HepG2 (cell line): ENCODE results near the gene DST. TPM values are rescaled to one million over a fixed set of nuclear protein-coding genes. Genes with fewer than 3 reads are reported as not detected.

Experiments used
- ATAC-seq: fragments of 200-7000 bp; cut with Tn5 transposase; 3 replicates; pipeline ENCODE4 v1.9.1; 2020; ENCODE audit warnings: mild to moderate bottlenecking, moderate library complexity
- BruUV-seq: library from RNA; stranded (reverse); fragments of 400-500 nt; replicated peaks from 2 replicates; lab custom pipeline; 2021; lab: Mats Ljungman, UMichigan
- CTCF ChIA-PET: fragments of 300-600 bp; formaldehyde crosslinking; extraction: SDS; loops from one replicate; lab custom pipeline; 2021; ENCODE audit warnings: low total read pairs, inconsistent platforms, low intra/inter-chr PET ratio; lab: Yijun Ruan, JAX
- POLR2A ChIA-PET: fragments of 350-600 bp; sonication (Branson Sonifier 250); formaldehyde crosslinking; loops from one replicate; lab custom pipeline; 2020; ENCODE audit warnings: antibody characterized with exemption, inconsistent platforms; lab: Yijun Ruan, JAX
- DNase-seq: peaks from one replicate; pipeline ENCODE4 v3.0.0-alpha.2; 2015; ENCODE audit warnings: low spot score
- FAIRE-seq: peaks from 3 replicates; lab custom pipeline; 2011; peaks lifted over from hg19 to GRCh38; lab: Jason Lieb, UNC
- H2AFZ ChIP-seq: one replicate; pipeline ENCODE4 v1.6.1; 2011; ENCODE audit warnings: low read length, inconsistent platforms
- H3K27ac ChIP-seq: fragments of 300-600 bp; 3 replicates; pipeline ENCODE4 v1.8.0; 2011; ENCODE audit warnings: mixed run types, mild to moderate bottlenecking, mixed read lengths, low read length, inconsistent platforms; ENCODE audit not compliant: insufficient read depth; ENCODE audit errors: extremely low read length
- H3K27me3 ChIP-seq, 2 experiments: fragments of 200-600 bp in 1 of 2; 2 replicates in 1 of 2; 3 replicates in 1 of 2; pipeline versions ENCODE4 v1.6.0 to v1.8.0; 2011; ENCODE audit warnings: low read length in 2 of 2, mild to moderate bottlenecking in 2 of 2, moderate library complexity in 2 of 2, inconsistent platforms in 1 of 2; ENCODE audit not compliant: insufficient read depth in 2 of 2, control insufficient read depth in 1 of 2
- H3K36me3 ChIP-seq, 2 experiments: fragments of 200-600 bp in 1 of 2; replicated peaks in 1 of 2; 2 replicates in 1 of 2; 3 replicates in 1 of 2; pipeline versions ENCODE4 v1.5.1 to v1.8.0; 2011; ENCODE audit warnings: low read length in 2 of 2, inconsistent platforms in 1 of 2; ENCODE audit not compliant: insufficient read depth in 2 of 2, control insufficient read depth in 1 of 2
- H3K4me1 ChIP-seq: 2 replicates; pipeline ENCODE4 v1.5.1; 2012; ENCODE audit warnings: low read length, inconsistent platforms; ENCODE audit not compliant: insufficient read depth
- H3K4me2 ChIP-seq: 2 replicates; pipeline ENCODE4 v1.6.0; 2011; ENCODE audit warnings: low read depth, low read length, inconsistent platforms
- H3K4me3 ChIP-seq, 3 experiments: fragments of 200-600 bp in 1 of 3; sonication (generic), shearing (Covaris generic) in 1 of 3; replicated peaks in 1 of 3; 2 replicates each; pipeline ENCODE4 v1.5.1; 2011 to 2016; ENCODE audit warnings: low read length in 3 of 3, inconsistent platforms in 2 of 3, low read depth in 2 of 3, mild to moderate bottlenecking in 2 of 3, control low read depth in 1 of 3, mixed read lengths in 1 of 3; ENCODE audit not compliant: insufficient read depth in 1 of 3
- H3K79me2 ChIP-seq: one replicate; pipeline ENCODE4 v1.6.1; 2011; ENCODE audit warnings: low read length, inconsistent platforms; ENCODE audit not compliant: insufficient read depth
- H3K9ac ChIP-seq: 2 replicates; pipeline ENCODE4 v1.6.0; 2011; ENCODE audit warnings: mild to moderate bottlenecking, low read depth, low read length, inconsistent platforms; ENCODE audit not compliant: insufficient read depth
- H3K9me3 ChIP-seq: 2 replicates; pipeline ENCODE4 v1.5.1; 2012; ENCODE audit warnings: mild to moderate bottlenecking, low read length
- H4K20me1 ChIP-seq: 2 replicates; pipeline ENCODE4 v1.6.0; 2011; ENCODE audit warnings: inconsistent platforms, mild to moderate bottlenecking, low read length, moderate library complexity; ENCODE audit not compliant: insufficient read depth
- BORCS8-MEF2B ChIP-seq: sonication (generic); formaldehyde crosslinking; IDR thresholded peaks from 2 replicates; pipeline ENCODE4 v1.8.0; 2022; ENCODE audit warnings: mild to moderate bottlenecking, missing genetic modification reagents
- BRF2 ChIP-seq: sonication (generic); formaldehyde crosslinking; IDR thresholded peaks from 2 replicates; pipeline ENCODE4 v1.8.1; 2022; ENCODE audit warnings: mild to moderate bottlenecking, missing genetic modification reagents
- EZH2 ChIP-seq: conservative IDR thresholded peaks from 2 replicates; pipeline ENCODE4 v1.6.1; 2012; ENCODE audit warnings: mild to moderate bottlenecking, low read depth, low read length, moderate library complexity
- KAT2B ChIP-seq: fragments of 150-350 bp; IDR thresholded peaks from 2 replicates; pipeline ENCODE4 v1.6.1; 2014; ENCODE audit warnings: low read depth, low read length, borderline replicate concordance
- MTF1 ChIP-seq: sonication (generic); formaldehyde crosslinking; IDR thresholded peaks from 2 replicates; pipeline ENCODE4 v1.5.0; 2020; ENCODE audit warnings: missing genetic modification reagents
- NFRKB ChIP-seq: fragments of 450-650 bp; IDR thresholded peaks from 2 replicates; pipeline ENCODE4 v1.6.1; 2017
- NKX3-1 ChIP-seq: sonication (generic); formaldehyde crosslinking; IDR thresholded peaks from 2 replicates; pipeline ENCODE4 v1.5.0; 2020; ENCODE audit warnings: missing genetic modification reagents
- ONECUT2 ChIP-seq: sonication (generic); formaldehyde crosslinking; IDR thresholded peaks from 2 replicates; pipeline ENCODE4 v1.4.0; 2020; ENCODE audit warnings: missing genetic modification reagents
- RARG ChIP-seq: sonication (generic); formaldehyde crosslinking; IDR thresholded peaks from 2 replicates; pipeline ENCODE4 v1.4.0; 2020; ENCODE audit warnings: low read depth, mild to moderate bottlenecking, missing genetic modification reagents
- ZNF564 ChIP-seq: sonication (generic); formaldehyde crosslinking; IDR thresholded peaks from 2 replicates; pipeline ENCODE4 v1.8.1; 2023; ENCODE audit warnings: mild to moderate bottlenecking, missing genetic modification reagents
- ZNF629 ChIP-seq: sonication (generic); formaldehyde crosslinking; conservative IDR thresholded peaks from 2 replicates; pipeline ENCODE4 v1.5.0; 2020; ENCODE audit warnings: missing genetic modification reagents
- ZNF660 ChIP-seq: sonication (generic); formaldehyde crosslinking; IDR thresholded peaks from 2 replicates; pipeline ENCODE4 v1.5.1; 2020; ENCODE audit warnings: mild to moderate bottlenecking, low read depth, missing genetic modification reagents, borderline replicate concordance
- WGBS: methylation state at CpG from one replicate; pipeline ENCODE4 v1.1.6; 2017; ENCODE audit warnings: low lambda C conversion rate; 5-methylcytosine and 5-hydroxymethylcytosine counted together
- in situ Hi-C: cut with HindIII; loops from 2 replicates; pipeline ENCODE4 v1.10.0; 2017; ENCODE audit warnings: low pct_unique_long_range_greater_than_20kb; ENCODE audit not compliant: extremely low pct_ligation_motif_present
- intact Hi-C: fragments of 100-400 bp; cut with micrococcal nuclease; formaldehyde crosslinking; loops from one replicate; pipeline ENCODE4 v1.10.0; 2022; ENCODE audit not compliant: unreplicated experiment
- polyA plus RNA-seq, 8 experiments: library from polyadenylated mRNA; depleted of rRNA in 3 of 8; stranded (reverse) in 7 of 8; unstranded in 1 of 8; fragments of >200 nt; fragmentation: Illumina TruSeq in 4 of 8; extraction: Trizol in 4 of 8; gene quantifications; 2 replicates each; pipeline versions ENCODE4 v1.2.1 to v1.2.3, GENCODE V29; 2011 to 2016; ENCODE audit warnings: low read depth in 4 of 8, missing spikeins in 1 of 8, mixed read lengths in 1 of 8; ENCODE audit not compliant: insufficient read depth in 1 of 8
- total RNA-seq, 5 experiments: library from RNA; depleted of rRNA; stranded (reverse); fragments of >200 nt; fragmentation: Illumina TruSeq; extraction: Trizol; gene quantifications; 2 replicates each; pipeline ENCODE4 v1.2.3, GENCODE V29; 2016; ENCODE audit warnings: low read depth in 1 of 5
- TF ChIP-seq, protein P1 (sequence below): sonication (generic); formaldehyde crosslinking; IDR thresholded peaks from 2 replicates; pipeline ENCODE4 v1.4.0; 2020; ENCODE audit warnings: mild to moderate bottlenecking, missing genetic modification reagents
- TF ChIP-seq, protein P2 (sequence below): sonication (generic); formaldehyde crosslinking; IDR thresholded peaks from 2 replicates; pipeline ENCODE4 v1.4.0; 2020; ENCODE audit warnings: missing genetic modification reagents, mild to moderate bottlenecking, borderline replicate concordance
- TF ChIP-seq, protein P3 (sequence below): sonication (generic); formaldehyde crosslinking; IDR thresholded peaks from 2 replicates; pipeline ENCODE4 v1.4.0; 2020; ENCODE audit warnings: missing genetic modification reagents, borderline replicate concordance
- TF ChIP-seq, protein P4 (sequence below), 2 experiments: sonication (generic) in 1 of 2; formaldehyde crosslinking in 1 of 2; IDR thresholded peaks; 2 replicates each; pipeline versions ENCODE4 v1.4.0 to v1.6.1; 2018 to 2020; ENCODE audit warnings: missing genetic modification reagents in 2 of 2, borderline replicate concordance in 1 of 2, low read depth in 1 of 2, mild to moderate bottlenecking in 1 of 2, missing biosample characterization in 1 of 2

DST gene
- total and polyA plus RNA-seq, 2 of the 13 experiments (the other 11 are each of a cell fraction or from before 2014, with no cell fraction given): 64.4 to 89.0 TPM

DNA sequence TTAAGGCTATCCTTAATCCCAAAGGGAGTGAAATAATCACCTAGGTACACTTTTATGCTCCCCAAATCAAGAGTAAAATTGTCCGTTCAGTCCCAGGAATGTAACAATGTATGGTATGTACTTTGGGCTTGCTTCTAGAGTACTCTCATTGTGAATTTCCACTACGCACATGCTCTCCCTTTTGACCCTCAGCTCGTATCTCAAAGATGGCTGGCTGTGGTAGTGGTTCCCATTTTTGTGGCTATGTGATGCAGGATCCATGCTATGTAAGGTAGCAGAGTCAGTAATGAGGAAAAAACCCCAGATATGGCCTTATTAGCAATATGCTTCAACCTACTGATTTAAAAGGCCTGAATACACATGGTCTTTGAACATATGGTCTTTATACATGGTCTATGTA, 133.7 kb downstream of the DST start:
- no peak for FAIRE-seq
- H3K4me1 ChIP-seq: peaks cover 33% of the 10 kb centered on the region
- H3K36me3 ChIP-seq: peaks cover 10 to 32% of the 10 kb centered on the region in 2 experiments; a peak in 4 of 5 replicates
- no peaks in the 10 kb centered on the region for H3K79me2 ChIP-seq
- H3K4me3 ChIP-seq: no peak overlapping the region
- WGBS: 98% methylated on average over 3 of the region's 3 CpGs
- intact Hi-C loops: no loop called here
- H3K27ac ChIP-seq: no peak overlapping the region
- CTCF ChIA-PET: no interaction called here
- ATAC-seq: no peak
- H2AFZ ChIP-seq: no peak overlapping the region
- POLR2A ChIA-PET: no interaction called here
- no peaks in the 10 kb centered on the region for H3K27me3 ChIP-seq
- H3K9ac ChIP-seq: no peak overlapping the region
- DNase-seq: no peak
- H4K20me1 ChIP-seq: no peaks in the 10 kb centered on the region
- no TSS peak for BruUV-seq
- in situ Hi-C loops: no loop called here
- no peaks in the 10 kb centered on the region for H3K9me3 ChIP-seq
- H3K4me2 ChIP-seq: no peak overlapping the region
- TF ChIP-seq, protein P1, sequence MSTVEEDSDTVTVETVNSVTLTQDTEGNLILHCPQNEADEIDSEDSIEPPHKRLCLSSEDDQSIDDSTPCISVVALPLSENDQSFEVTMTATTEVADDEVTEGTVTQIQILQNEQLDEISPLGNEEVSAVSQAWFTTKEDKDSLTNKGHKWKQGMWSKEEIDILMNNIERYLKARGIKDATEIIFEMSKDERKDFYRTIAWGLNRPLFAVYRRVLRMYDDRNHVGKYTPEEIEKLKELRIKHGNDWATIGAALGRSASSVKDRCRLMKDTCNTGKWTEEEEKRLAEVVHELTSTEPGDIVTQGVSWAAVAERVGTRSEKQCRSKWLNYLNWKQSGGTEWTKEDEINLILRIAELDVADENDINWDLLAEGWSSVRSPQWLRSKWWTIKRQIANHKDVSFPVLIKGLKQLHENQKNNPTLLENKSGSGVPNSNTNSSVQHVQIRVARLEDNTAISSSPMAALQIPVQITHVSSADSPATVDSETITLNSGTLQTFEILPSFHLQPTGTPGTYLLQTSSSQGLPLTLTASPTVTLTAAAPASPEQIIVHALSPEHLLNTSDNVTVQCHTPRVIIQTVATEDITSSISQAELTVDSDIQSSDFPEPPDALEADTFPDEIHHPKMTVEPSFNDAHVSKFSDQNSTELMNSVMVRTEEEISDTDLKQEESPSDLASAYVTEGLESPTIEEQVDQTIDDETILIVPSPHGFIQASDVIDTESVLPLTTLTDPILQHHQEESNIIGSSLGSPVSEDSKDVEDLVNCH: no peak
- no peak for TF ChIP-seq EZH2
- TF ChIP-seq MTF1: no peak
- TF ChIP-seq, protein P2, sequence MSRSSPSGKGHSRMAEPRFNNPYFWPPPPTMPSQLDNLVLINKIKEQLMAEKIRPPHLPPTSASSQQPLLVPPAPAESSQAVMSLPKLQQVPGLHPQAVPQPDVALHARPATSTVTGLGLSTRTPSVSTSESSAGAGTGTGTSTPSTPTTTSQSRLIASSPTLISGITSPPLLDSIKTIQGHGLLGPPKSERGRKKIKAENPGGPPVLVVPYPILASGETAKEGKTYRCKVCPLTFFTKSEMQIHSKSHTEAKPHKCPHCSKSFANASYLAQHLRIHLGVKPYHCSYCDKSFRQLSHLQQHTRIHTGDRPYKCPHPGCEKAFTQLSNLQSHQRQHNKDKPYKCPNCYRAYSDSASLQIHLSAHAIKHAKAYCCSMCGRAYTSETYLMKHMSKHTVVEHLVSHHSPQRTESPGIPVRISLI (CRISPR knock-in tag): no peak
- TF ChIP-seq ZNF629 (CRISPR knock-in tag): no peak
- no peak for TF ChIP-seq NKX3-1 (CRISPR knock-in tag)
- TF ChIP-seq ZNF660 (CRISPR knock-in tag): no peak
- TF ChIP-seq BRF2: no peak
- TF ChIP-seq RARG (CRISPR knock-in tag): no peak
- no peak for TF ChIP-seq BORCS8-MEF2B (CRISPR knock-in tag)
- TF ChIP-seq, protein P3, sequence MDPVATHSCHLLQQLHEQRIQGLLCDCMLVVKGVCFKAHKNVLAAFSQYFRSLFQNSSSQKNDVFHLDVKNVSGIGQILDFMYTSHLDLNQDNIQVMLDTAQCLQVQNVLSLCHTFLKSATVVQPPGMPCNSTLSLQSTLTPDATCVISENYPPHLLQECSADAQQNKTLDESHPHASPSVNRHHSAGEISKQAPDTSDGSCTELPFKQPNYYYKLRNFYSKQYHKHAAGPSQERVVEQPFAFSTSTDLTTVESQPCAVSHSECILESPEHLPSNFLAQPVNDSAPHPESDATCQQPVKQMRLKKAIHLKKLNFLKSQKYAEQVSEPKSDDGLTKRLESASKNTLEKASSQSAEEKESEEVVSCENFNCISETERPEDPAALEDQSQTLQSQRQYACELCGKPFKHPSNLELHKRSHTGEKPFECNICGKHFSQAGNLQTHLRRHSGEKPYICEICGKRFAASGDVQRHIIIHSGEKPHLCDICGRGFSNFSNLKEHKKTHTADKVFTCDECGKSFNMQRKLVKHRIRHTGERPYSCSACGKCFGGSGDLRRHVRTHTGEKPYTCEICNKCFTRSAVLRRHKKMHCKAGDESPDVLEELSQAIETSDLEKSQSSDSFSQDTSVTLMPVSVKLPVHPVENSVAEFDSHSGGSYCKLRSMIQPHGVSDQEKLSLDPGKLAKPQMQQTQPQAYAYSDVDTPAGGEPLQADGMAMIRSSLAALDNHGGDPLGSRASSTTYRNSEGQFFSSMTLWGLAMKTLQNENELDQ: no peak
- no peak for TF ChIP-seq ZNF564 (CRISPR knock-in tag)
- no peak for TF ChIP-seq KAT2B
- TF ChIP-seq, protein P4, sequence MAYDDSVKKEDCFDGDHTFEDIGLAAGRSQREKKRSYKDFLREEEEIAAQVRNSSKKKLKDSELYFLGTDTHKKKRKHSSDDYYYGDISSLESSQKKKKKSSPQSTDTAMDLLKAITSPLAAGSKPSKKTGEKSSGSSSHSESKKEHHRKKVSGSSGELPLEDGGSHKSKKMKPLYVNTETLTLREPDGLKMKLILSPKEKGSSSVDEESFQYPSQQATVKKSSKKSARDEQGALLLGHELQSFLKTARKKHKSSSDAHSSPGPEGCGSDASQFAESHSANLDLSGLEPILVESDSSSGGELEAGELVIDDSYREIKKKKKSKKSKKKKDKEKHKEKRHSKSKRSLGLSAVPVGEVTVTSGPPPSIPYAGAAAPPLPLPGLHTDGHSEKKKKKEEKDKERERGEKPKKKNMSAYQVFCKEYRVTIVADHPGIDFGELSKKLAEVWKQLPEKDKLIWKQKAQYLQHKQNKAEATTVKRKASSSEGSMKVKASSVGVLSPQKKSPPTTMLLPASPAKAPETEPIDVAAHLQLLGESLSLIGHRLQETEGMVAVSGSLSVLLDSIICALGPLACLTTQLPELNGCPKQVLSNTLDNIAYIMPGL (CRISPR knock-in tag; IDR thresholded peaks at IDR 0.05; ENCODE audit: borderline replicate concordance in 1 of 2, low read depth in 1 of 2): no peak
- TF ChIP-seq ONECUT2 (CRISPR knock-in tag): no peak
- TF ChIP-seq NFRKB: no peak
